Measurements from ENCODE around the gene MAP4. TPM values are rescaled to one million over a fixed set of nuclear protein-coding genes. Genes with fewer than 3 reads are reported as not detected.
A peak's percentile ranks its signal among the peaks of the same experiment; 100 is the strongest.

The MAP4 gene
- total and polyA plus RNA-seq, 2 of the 13 experiments (the other 11 are each of a cell fraction or from before 2014, with no cell fraction given), result 33.1 to 38.7 TPM

GRCh38 chr3:48058091-48058490, 41.9 kb upstream of the MAP4 start:
- Histone ChIP-seq H3K27me3 (ENCODE audit: control insufficient read depth in 1 of 2, insufficient read depth in 2 of 2, low read length in 2 of 2) (no peaks in the 10 kb centered on the region), H3K79me2 (ENCODE audit: insufficient read depth, low read length) (peaks cover 44% of the 10 kb centered on the region), H3K27ac (ENCODE audit: extremely low read length, insufficient read depth, low read length) (no peak overlapping the region), H2AFZ (ENCODE audit: low read length) (no peak overlapping the region), H3K9me3 (ENCODE audit: low read length) (no peaks in the 10 kb centered on the region), H3K9ac (ENCODE audit: insufficient read depth, low read depth, low read length) (no peak overlapping the region), H3K36me3 (replicated peaks in 1 of 2; ENCODE audit: control insufficient read depth in 1 of 2, insufficient read depth in 2 of 2, low read length in 2 of 2) (no peaks in the 10 kb centered on the region), H3K4me3 (replicated peaks in 1 of 3; ENCODE audit: insufficient read depth in 1 of 3, low read depth in 2 of 3, low read length in 3 of 3) (no peak overlapping the region), H4K20me1 (ENCODE audit: insufficient read depth, low read length) (peaks cover 2% of the 10 kb centered on the region; the same call in 1 of the 2 replicates), H3K4me2 (ENCODE audit: low read depth, low read length) (no peak overlapping the region), H3K4me1 (ENCODE audit: insufficient read depth, low read length) (peaks cover 7% of the 10 kb centered on the region; the same call in 1 of the 2 replicates)
- ATAC-seq (no peak), FAIRE-seq (no peak), DNase-seq (ENCODE audit: low spot score) (no peak)
- 93% methylated on average over 6 of the region's 6 CpGs for WGBS (ENCODE audit: low lambda C conversion rate)
- TF ChIP-seq HDAC1 (CRISPR knock-in tag; IDR thresholded peaks at IDR 0.05) (no peak), ZGPAT (CRISPR knock-in tag; IDR thresholded peaks at IDR 0.05) (no peak), ZNF652 (CRISPR knock-in tag; IDR thresholded peaks at IDR 0.05; ENCODE audit: borderline replicate concordance, low read depth) (no peak), ZNF549 (CRISPR knock-in tag; IDR thresholded peaks at IDR 0.05) (no peak), ZNF772 (CRISPR knock-in tag; IDR thresholded peaks at IDR 0.05) (no peak), ZNF691 (CRISPR knock-in tag; IDR thresholded peaks at IDR 0.05; ENCODE audit: borderline replicate concordance, low read depth) (no peak)
- no TSS peak for BruUV-seq (replicated peaks)
- POLR2A ChIA-PET, result no interaction called here
- intact Hi-C loops (cut with micrococcal nuclease; ENCODE audit: unreplicated experiment) (no loop called here), in situ Hi-C loops (cut with HindIII; ENCODE audit: extremely low pct_ligation_motif_present, low pct_unique_long_range_greater_than_20kb) (no loop called here)
- CTCF ChIA-PET (ENCODE audit: low intra/inter-chr PET ratio, low total read pairs), result no interaction called here

GRCh38 chr3:48057521-48057920, 41.3 kb upstream of the MAP4 start:
- Histone ChIP-seq H3K36me3 (replicated peaks in 1 of 2; ENCODE audit: control insufficient read depth in 1 of 2, insufficient read depth in 2 of 2, low read length in 2 of 2) (no peaks in the 10 kb centered on the region), H3K4me1 (ENCODE audit: insufficient read depth, low read length) (peaks cover 7% of the 10 kb centered on the region; the same call in 1 of the 2 replicates), H3K9me3 (ENCODE audit: low read length) (no peaks in the 10 kb centered on the region), H3K4me3 (replicated peaks in 1 of 3; ENCODE audit: insufficient read depth in 1 of 3, low read depth in 2 of 3, low read length in 3 of 3) (no peak overlapping the region), H2AFZ (ENCODE audit: low read length) (no peak overlapping the region), H3K79me2 (ENCODE audit: insufficient read depth, low read length) (peaks cover 46% of the 10 kb centered on the region), H3K27ac (ENCODE audit: extremely low read length, insufficient read depth, low read length) (peak overlapping the region; percentile 22), H3K9ac (ENCODE audit: insufficient read depth, low read depth, low read length) (no peak overlapping the region), H3K27me3 (ENCODE audit: control insufficient read depth in 1 of 2, insufficient read depth in 2 of 2, low read length in 2 of 2) (no peaks in the 10 kb centered on the region), H3K4me2 (ENCODE audit: low read depth, low read length) (no peak overlapping the region), H4K20me1 (ENCODE audit: insufficient read depth, low read length) (peaks cover 2% of the 10 kb centered on the region; the same call in 1 of the 2 replicates)
- POLR2A ChIA-PET, result no interaction called here
- CTCF ChIA-PET (ENCODE audit: low intra/inter-chr PET ratio, low total read pairs), result no interaction called here
- BruUV-seq (replicated peaks), result no TSS peak
- no peak for DNase-seq (ENCODE audit: low spot score)
- in situ Hi-C loops (cut with HindIII; ENCODE audit: extremely low pct_ligation_motif_present, low pct_unique_long_range_greater_than_20kb) (no loop called here), intact Hi-C loops (cut with micrococcal nuclease; ENCODE audit: unreplicated experiment) (no loop called here)
- FAIRE-seq, result no peak
- no peak for ATAC-seq
- 78% methylated on average over 2 of the region's 2 CpGs for WGBS (ENCODE audit: low lambda C conversion rate)
- TF ChIP-seq KDM5A (IDR thresholded peaks at IDR 0.05; ENCODE audit: borderline replicate concordance, low read length), result no peak
- TF ChIP-seq ISL2 (CRISPR knock-in tag; IDR thresholded peaks at IDR 0.05), result no peak
- TF ChIP-seq NFE2 (CRISPR knock-in tag; IDR thresholded peaks at IDR 0.05), result no peak
- no peak for TF ChIP-seq HNRNPLL (IDR thresholded peaks at IDR 0.05; ENCODE audit: low read depth, low read length, poor library complexity, severe bottlenecking)
- TF ChIP-seq ZNF609 (CRISPR knock-in tag; IDR thresholded peaks at IDR 0.05; ENCODE audit: borderline replicate concordance), result no peak
- TF ChIP-seq ZNF234 (CRISPR knock-in tag; conservative IDR thresholded peaks at IDR 0.05), result no peak
- TF ChIP-seq HMG20A (CRISPR knock-in tag; IDR thresholded peaks at IDR 0.05; ENCODE audit: borderline replicate concordance), result no peak
